Measurements from ENCODE around the gene PRPF31. TPM values are rescaled to one million over a fixed set of nuclear protein-coding genes. Genes with fewer than 3 reads are reported as not detected.

The PRPF31 gene
- total and polyA plus RNA-seq, 2 of the 4 experiments (the other 2 are of a cell fraction), result 65.4 to 66.1 TPM

- BruUV-seq (replicated peaks), result no TSS peak
Observed at GRCh38 chr19:54148158-54148557, 32.6 kb downstream of the PRPF31 start.

More at GRCh38 chr19:54148158-54148557, 32.6 kb downstream of the PRPF31 start:
- H4K8ac ChIP-seq (ENCODE audit: low read depth in 2 of 2, low read length in 2 of 2), result no peak overlapping the region
- H3K18ac ChIP-seq (ENCODE audit: low read depth, low read length), result no peak overlapping the region
- H3K4me3 ChIP-seq (ENCODE audit: insufficient read depth, low read depth, low read length), result no peak overlapping the region
- 70% methylated on average over 2 of the region's 19 CpGs; no CpG with 5 or more reads in 1 of the 2 experiments for WGBS, 2 experiments (ENCODE audit: extremely low coverage in 2 of 2, insufficient read length in 1 of 2)
- H4K91ac ChIP-seq (ENCODE audit: insufficient read depth, low read depth, low read length), result no peak overlapping the region
- H3K36me3 ChIP-seq (ENCODE audit: control insufficient read depth, insufficient read depth, low read length), result peaks cover 88% of the 10 kb centered on the region
- H3K9ac ChIP-seq (ENCODE audit: low read depth, low read length), result no peak overlapping the region
- H2BK15ac ChIP-seq (ENCODE audit: low read depth, low read length), result no peak overlapping the region
- ATAC-seq (ENCODE audit: low read depth) (no peak), DNase-seq (no peak)
- no peak overlapping the region for H2AFZ ChIP-seq (replicated peaks; ENCODE audit: low read length, poor library complexity)
- no peak overlapping the region for H3K4ac ChIP-seq (ENCODE audit: low read depth, low read length)
- ChIA-PET POLR2A (ENCODE audit: unreplicated experiment) (no interaction called here), CTCF (no interaction called here)
- no peak overlapping the region for H2BK20ac ChIP-seq (ENCODE audit: low read depth, low read length)
- no peak overlapping the region for H3K23ac ChIP-seq (ENCODE audit: low read depth, low read length)
- H3K14ac ChIP-seq (replicated peaks; ENCODE audit: low read depth, low read length), result no peak overlapping the region
- intact Hi-C loops (cut with micrococcal nuclease) (no loop called here), dilution Hi-C loops (cut with HindIII; ENCODE audit: low sequenced_read_pairs, unreplicated experiment) (no loop called here), in situ Hi-C loops (cut with MboI; ENCODE audit: low sequenced_read_pairs) (loop anchor here (25.0 kb wide), 1 partner anchor 1514 kb away; the partner anchor contains the start of gene U2AF2)
- peaks cover 12% of the 10 kb centered on the region for H4K20me1 ChIP-seq (ENCODE audit: insufficient read depth, low read length)
- TF ChIP-seq, protein P1, sequence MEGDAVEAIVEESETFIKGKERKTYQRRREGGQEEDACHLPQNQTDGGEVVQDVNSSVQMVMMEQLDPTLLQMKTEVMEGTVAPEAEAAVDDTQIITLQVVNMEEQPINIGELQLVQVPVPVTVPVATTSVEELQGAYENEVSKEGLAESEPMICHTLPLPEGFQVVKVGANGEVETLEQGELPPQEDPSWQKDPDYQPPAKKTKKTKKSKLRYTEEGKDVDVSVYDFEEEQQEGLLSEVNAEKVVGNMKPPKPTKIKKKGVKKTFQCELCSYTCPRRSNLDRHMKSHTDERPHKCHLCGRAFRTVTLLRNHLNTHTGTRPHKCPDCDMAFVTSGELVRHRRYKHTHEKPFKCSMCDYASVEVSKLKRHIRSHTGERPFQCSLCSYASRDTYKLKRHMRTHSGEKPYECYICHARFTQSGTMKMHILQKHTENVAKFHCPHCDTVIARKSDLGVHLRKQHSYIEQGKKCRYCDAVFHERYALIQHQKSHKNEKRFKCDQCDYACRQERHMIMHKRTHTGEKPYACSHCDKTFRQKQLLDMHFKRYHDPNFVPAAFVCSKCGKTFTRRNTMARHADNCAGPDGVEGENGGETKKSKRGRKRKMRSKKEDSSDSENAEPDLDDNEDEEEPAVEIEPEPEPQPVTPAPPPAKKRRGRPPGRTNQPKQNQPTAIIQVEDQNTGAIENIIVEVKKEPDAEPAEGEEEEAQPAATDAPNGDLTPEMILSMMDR (conservative IDR thresholded peaks at IDR 0.05; ENCODE audit: low read depth, low read length), result no peak
- TF ChIP-seq, protein P2, sequence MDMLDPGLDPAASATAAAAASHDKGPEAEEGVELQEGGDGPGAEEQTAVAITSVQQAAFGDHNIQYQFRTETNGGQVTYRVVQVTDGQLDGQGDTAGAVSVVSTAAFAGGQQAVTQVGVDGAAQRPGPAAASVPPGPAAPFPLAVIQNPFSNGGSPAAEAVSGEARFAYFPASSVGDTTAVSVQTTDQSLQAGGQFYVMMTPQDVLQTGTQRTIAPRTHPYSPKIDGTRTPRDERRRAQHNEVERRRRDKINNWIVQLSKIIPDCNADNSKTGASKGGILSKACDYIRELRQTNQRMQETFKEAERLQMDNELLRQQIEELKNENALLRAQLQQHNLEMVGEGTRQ (IDR thresholded peaks at IDR 0.05; ENCODE audit: low read depth, low read length), result no peak
- TF ChIP-seq MAZ (IDR thresholded peaks at IDR 0.05; ENCODE audit: borderline replicate concordance, low read depth, low read length), result no peak
- no peak for TF ChIP-seq POLR2A (IDR thresholded peaks at IDR 0.05; ENCODE audit: low read depth, low read length)
- TF ChIP-seq BHLHE40 (IDR thresholded peaks at IDR 0.05; ENCODE audit: low read depth, low read length), result no peak
- TF ChIP-seq RFX5 (IDR thresholded peaks at IDR 0.05; ENCODE audit: low read depth, low read length), result no peak
- no peak for TF ChIP-seq MXI1 (IDR thresholded peaks at IDR 0.05; ENCODE audit: borderline replicate concordance, low read depth, low read length)
- no peak for TF ChIP-seq FOS (IDR thresholded peaks at IDR 0.05; ENCODE audit: low read depth, low read length)
- TF ChIP-seq CEBPB (IDR thresholded peaks at IDR 0.05; ENCODE audit: low read depth, low read length), result no peak
- TF ChIP-seq SMC3 (IDR thresholded peaks at IDR 0.05; ENCODE audit: low read depth, low read length), result no peak
- no peak for TF ChIP-seq RCOR1 (IDR thresholded peaks at IDR 0.05; ENCODE audit: insufficient replicate concordance, low read length)
- no peaks in the 10 kb centered on the region for H3K27me3 ChIP-seq (ENCODE audit: control insufficient read depth, insufficient read depth, low read length)
- no peaks in the 10 kb centered on the region for H3K4me1 ChIP-seq (ENCODE audit: control insufficient read depth, insufficient read depth, low read length)
- no peak overlapping the region for H2BK120ac ChIP-seq (ENCODE audit: low read depth, low read length)
- H2BK5ac ChIP-seq (ENCODE audit: low read depth, low read length, poor library complexity, severe bottlenecking), result no peak overlapping the region
- peaks cover 16 to 21% of the 10 kb centered on the region in 2 experiments for H3K79me1 ChIP-seq (ENCODE audit: low read depth in 1 of 2, low read length in 2 of 2)
- H2AK9ac ChIP-seq (replicated peaks; ENCODE audit: low read depth, low read length, poor library complexity), result no peak overlapping the region
- no peaks in the 10 kb centered on the region for H3K9me3 ChIP-seq (ENCODE audit: control insufficient read depth, insufficient read depth, low read length)
- H3K9me1 ChIP-seq (ENCODE audit: insufficient read depth, low read length), result no peaks in the 10 kb centered on the region
- no peak overlapping the region for H4K5ac ChIP-seq (ENCODE audit: low read depth, low read length)
- no peak overlapping the region for H3K27ac ChIP-seq (ENCODE audit: insufficient read depth, low read length)
- H3K4me2 ChIP-seq (ENCODE audit: low read depth, low read length), result no peak overlapping the region
- no peak overlapping the region for H2AK5ac ChIP-seq (ENCODE audit: low read depth, low read length)
- no peak overlapping the region for H3K56ac ChIP-seq (ENCODE audit: extremely low read depth, insufficient read depth, low read length)
